Islet precursor cell (in vitro differentiated cells): Measurements from ENCODE around the gene HTR3A.

Source experiments
- DNase-seq: peaks from one replicate; pipeline ENCODE4 v3.0.0-alpha.2; 2018

The HTR3A gene

GRCh38 chr11:114025329-114025907 lies 50.5 kb downstream of the HTR3A start:
- DNase-seq = no peak

GRCh38 chr11:114026355-114026754 lies 51.4 kb downstream of the HTR3A start:
- DNase-seq = peak; percentile 78

- DNase-seq = no peak
Observed at GRCh38 chr11:114027391-114027790, 52.5 kb downstream of the HTR3A start.

GRCh38 chr11:114027926-114028325 lies 53.0 kb downstream of the HTR3A start:
- DNase-seq = no peak

GRCh38 chr11:114031246-114031966 lies 56.5 kb downstream of the HTR3A start:
- DNase-seq = no peak

- no peak for DNase-seq
Observed at GRCh38 chr11:114031967-114032320, 57.0 kb downstream of the HTR3A start.

- DNase-seq = no peak
Observed at GRCh38 chr11:114033066-114033465, 58.2 kb downstream of the HTR3A start.

GRCh38 chr11:114033572-114033971 lies 58.7 kb downstream of the HTR3A start:
- DNase-seq = no peak

- DNase-seq = no peak
Observed at GRCh38 chr11:114034956-114035355, 60.0 kb downstream of the HTR3A start.

GRCh38 chr11:114036147-114036811 lies 61.4 kb downstream of the HTR3A start:
- peak; percentile 96 for DNase-seq

GRCh38 chr11:114036958-114037357 lies 62.0 kb downstream of the HTR3A start:
- DNase-seq = no peak

GRCh38 chr11:114039551-114039950 lies 64.6 kb downstream of the HTR3A start:
- no peak for DNase-seq
